SJSA1 (cell line): ENCODE data around the gene WDR64. TPM values are rescaled to one million over a fixed set of nuclear protein-coding genes. Genes with fewer than 3 reads are reported as not detected.

ENCODE experiments used
- DNase-seq, 2 experiments: peaks; one replicate each; pipeline ENCODE4 v3.0.0-alpha.2; 2015 to 2020; ENCODE audit warnings: low spot score in 2 of 2, low read depth in 1 of 2
- H3K27ac ChIP-seq: fragments of 250-450 bp; sonication (Bioruptor Pico); 2 replicates; pipeline ENCODE4 v1.5.1; 2020; ENCODE audit warnings: mild to moderate bottlenecking, moderate library complexity
- H3K27me3 ChIP-seq: fragments of 250-450 bp; sonication (Bioruptor Pico); replicated peaks from 2 replicates; pipeline ENCODE4 v1.5.1; 2020; ENCODE audit warnings: mild to moderate bottlenecking, moderate library complexity
- H3K36me3 ChIP-seq: fragments of 250-450 bp; sonication (Bioruptor Pico); 2 replicates; pipeline ENCODE4 v1.5.1; 2020; ENCODE audit warnings: mild to moderate bottlenecking
- H3K4me1 ChIP-seq: fragments of 250-450 bp; sonication (Bioruptor Pico); replicated peaks from 2 replicates; pipeline ENCODE4 v1.6.1; 2021; ENCODE audit warnings: mild to moderate bottlenecking
- H3K4me3 ChIP-seq: fragments of 250-450 bp; sonication (Bioruptor Pico); 2 replicates; pipeline ENCODE4 v1.5.1; 2020; ENCODE audit warnings: mild to moderate bottlenecking
- H3K9me3 ChIP-seq: fragments of 250-450 bp; sonication (Bioruptor Pico); replicated peaks from 2 replicates; pipeline ENCODE4 v1.5.1; 2020; ENCODE audit warnings: mild to moderate bottlenecking
- total RNA-seq: library from RNA; depleted of rRNA; stranded (reverse); fragments of >200 nt; shearing (Covaris generic); gene quantifications from 2 replicates; pipeline ENCODE4 v1.2.3, GENCODE V29; 2014

The WDR64 gene
- total RNA-seq, 1 experiment from 2014 or later: 0.24 TPM

GRCh38 chr1:241765390-241765789, 113.3 kb downstream of the WDR64 start:
- H3K36me3 ChIP-seq: no peaks in the 10 kb centered on the region
- H3K9me3 ChIP-seq: no peaks in the 10 kb centered on the region
- H3K4me3 ChIP-seq: no peak overlapping the region
- no peak for DNase-seq
- no peak overlapping the region for H3K27ac ChIP-seq
- H3K27me3 ChIP-seq: no peaks in the 10 kb centered on the region
- no peaks in the 10 kb centered on the region for H3K4me1 ChIP-seq

- Histone ChIP-seq H3K27ac (no peak overlapping the region), H3K4me3 (no peak overlapping the region), H3K36me3 (no peaks in the 10 kb centered on the region), H3K9me3 (no peaks in the 10 kb centered on the region), H3K4me1 (no peaks in the 10 kb centered on the region), H3K27me3 (no peaks in the 10 kb centered on the region)
- no peak for DNase-seq
Observed at GRCh38 chr1:241767737-241768136, 115.7 kb downstream of the WDR64 start.

- H3K4me3 ChIP-seq: no peak overlapping the region
- DNase-seq: no peak
- H3K36me3 ChIP-seq: no peaks in the 10 kb centered on the region
- H3K9me3 ChIP-seq: no peaks in the 10 kb centered on the region
- no peak overlapping the region for H3K27ac ChIP-seq
- H3K27me3 ChIP-seq: no peaks in the 10 kb centered on the region
- H3K4me1 ChIP-seq: no peaks in the 10 kb centered on the region
Observed at GRCh38 chr1:241770115-241770514, 118.0 kb downstream of the WDR64 start.

- Histone ChIP-seq H3K36me3 (no peaks in the 10 kb centered on the region), H3K4me1 (no peaks in the 10 kb centered on the region), H3K4me3 (no peak overlapping the region), H3K27ac (no peak overlapping the region), H3K27me3 (no peaks in the 10 kb centered on the region), H3K9me3 (no peaks in the 10 kb centered on the region)
- no peak for DNase-seq
Observed at GRCh38 chr1:241771117-241771516, 119.0 kb downstream of the WDR64 start.

GRCh38 chr1:241772932-241773500, 120.9 kb downstream of the WDR64 start:
- no peak for DNase-seq
- Histone ChIP-seq H3K9me3 (no peaks in the 10 kb centered on the region), H3K4me3 (no peak overlapping the region), H3K27ac (no peak overlapping the region), H3K36me3 (no peaks in the 10 kb centered on the region), H3K4me1 (no peaks in the 10 kb centered on the region), H3K27me3 (no peaks in the 10 kb centered on the region)

GRCh38 chr1:241773991-241774390, 121.9 kb downstream of the WDR64 start:
- no peak overlapping the region for H3K27ac ChIP-seq
- no peak overlapping the region for H3K4me3 ChIP-seq
- H3K27me3 ChIP-seq: no peaks in the 10 kb centered on the region
- no peaks in the 10 kb centered on the region for H3K9me3 ChIP-seq
- no peaks in the 10 kb centered on the region for H3K36me3 ChIP-seq
- DNase-seq: no peak
- no peaks in the 10 kb centered on the region for H3K4me1 ChIP-seq

GRCh38 chr1:241775021-241775420, 122.9 kb downstream of the WDR64 start:
- Histone ChIP-seq H3K36me3 (no peaks in the 10 kb centered on the region), H3K27ac (no peak overlapping the region), H3K27me3 (no peaks in the 10 kb centered on the region), H3K9me3 (no peaks in the 10 kb centered on the region), H3K4me3 (no peak overlapping the region), H3K4me1 (no peaks in the 10 kb centered on the region)
- DNase-seq: no peak

GRCh38 chr1:241776911-241777310, 124.8 kb downstream of the WDR64 start:
- DNase-seq: no peak
- no peaks in the 10 kb centered on the region for H3K36me3 ChIP-seq

GRCh38 chr1:241778117-241778516, 126.0 kb downstream of the WDR64 start:
- no peaks in the 10 kb centered on the region for H3K36me3 ChIP-seq
- H3K27ac ChIP-seq: no peak overlapping the region
- no peak overlapping the region for H3K4me3 ChIP-seq
- H3K4me1 ChIP-seq: peaks cover 12% of the 10 kb centered on the region
- no peaks in the 10 kb centered on the region for H3K27me3 ChIP-seq
- no peaks in the 10 kb centered on the region for H3K9me3 ChIP-seq
- no peak for DNase-seq

More at GRCh38 chr1:241776911-241777310, 124.8 kb downstream of the WDR64 start:
- no peak overlapping the region for H3K4me3 ChIP-seq
- no peaks in the 10 kb centered on the region; the same call in 1 of the 2 replicates for H3K4me1 ChIP-seq
- no peaks in the 10 kb centered on the region for H3K9me3 ChIP-seq
- H3K27ac ChIP-seq: no peak overlapping the region
- H3K27me3 ChIP-seq: no peaks in the 10 kb centered on the region

- Histone ChIP-seq H3K4me1 (peaks cover 12% of the 10 kb centered on the region), H3K27me3 (no peaks in the 10 kb centered on the region), H3K9me3 (no peaks in the 10 kb centered on the region), H3K27ac (no peak overlapping the region), H3K36me3 (no peaks in the 10 kb centered on the region), H3K4me3 (no peak overlapping the region)
- no peak for DNase-seq
Observed at GRCh38 chr1:241779897-241780296, 127.8 kb downstream of the WDR64 start.

GRCh38 chr1:241782396-241782795, 130.3 kb downstream of the WDR64 start:
- Histone ChIP-seq H3K4me3 (no peak overlapping the region), H3K27ac (no peak overlapping the region), H3K4me1 (peaks cover 12% of the 10 kb centered on the region), H3K27me3 (no peaks in the 10 kb centered on the region), H3K9me3 (no peaks in the 10 kb centered on the region), H3K36me3 (no peaks in the 10 kb centered on the region)
- peak in 1 of 2 experiments; percentile 24 for DNase-seq

- Histone ChIP-seq H3K4me1 (peaks cover 4% of the 10 kb centered on the region), H3K27me3 (no peaks in the 10 kb centered on the region; the same call in 1 of the 2 replicates), H3K27ac (no peak overlapping the region), H3K36me3 (no peaks in the 10 kb centered on the region), H3K4me3 (no peak overlapping the region), H3K9me3 (no peaks in the 10 kb centered on the region)
- no peak for DNase-seq
Observed at GRCh38 chr1:241787691-241788090, 135.6 kb downstream of the WDR64 start.

GRCh38 chr1:241789061-241789460, 137.0 kb downstream of the WDR64 start:
- Histone ChIP-seq H3K36me3 (no peaks in the 10 kb centered on the region), H3K4me3 (no peak overlapping the region), H3K9me3 (no peaks in the 10 kb centered on the region), H3K27ac (no peak overlapping the region), H3K4me1 (no peaks in the 10 kb centered on the region), H3K27me3 (no peaks in the 10 kb centered on the region; the same call in 1 of the 2 replicates)
- no peak for DNase-seq

GRCh38 chr1:241799416-241799815, 147.3 kb downstream of the WDR64 start:
- 0 out of 2 replicates have a peak, but pooled peaks cover 2% of the 10 kb centered on the region for H3K27me3 ChIP-seq
- no peak overlapping the region for H3K27ac ChIP-seq
- DNase-seq: no peak
- no peaks in the 10 kb centered on the region for H3K9me3 ChIP-seq
- H3K4me1 ChIP-seq: peaks cover 4% of the 10 kb centered on the region
- H3K36me3 ChIP-seq: no peaks in the 10 kb centered on the region
- no peak overlapping the region for H3K4me3 ChIP-seq

- no peaks in the 10 kb centered on the region for H3K36me3 ChIP-seq
- no peak overlapping the region for H3K27ac ChIP-seq
- 0 out of 2 replicates have a peak, but pooled peaks cover 2% of the 10 kb centered on the region for H3K27me3 ChIP-seq
- no peak for DNase-seq
- H3K4me1 ChIP-seq: peaks cover 4% of the 10 kb centered on the region
- H3K9me3 ChIP-seq: no peaks in the 10 kb centered on the region
- H3K4me3 ChIP-seq: no peak overlapping the region
Observed at GRCh38 chr1:241800640-241801039, 148.6 kb downstream of the WDR64 start.
